T-cell (primary cell): ENCODE measurements around the gene OR4Q3. TPM values are rescaled to one million over a fixed set of nuclear protein-coding genes. Genes with fewer than 3 reads are reported as not detected.
"Not testable (repeated sequence)": the region's sequence is repeated elsewhere in the genome, so short reads cannot be mapped to it uniquely, and the experiment has no call there.

Experiments
- ATAC-seq, 4 experiments: fragments of 200-7000 bp in 3 of 4; fragments of 150-1000 bp in 1 of 4; cut with Tn5 transposase; replicated peaks in 1 of 4; 1 replicate in 3 of 4; 2 replicates in 1 of 4; pipeline ENCODE4 v1.10.0; 2021; ENCODE audit warnings: moderate library complexity in 3 of 4, mild to moderate bottlenecking in 2 of 4, moderate number of reproducible peaks in 1 of 4
- CTCF ChIA-PET, 2 donors: fragments of 300-600 bp; sonication (Branson Sonifier 250); formaldehyde crosslinking; loops; one replicate each; lab custom pipeline; 2022; ENCODE audit warnings: antibody characterized with exemption in 2 of 2; lab: Charles Lee
- POLR2A ChIA-PET, 2 donors: fragments of 300-600 bp; sonication (Branson Sonifier 250); formaldehyde crosslinking; loops; one replicate each; lab custom pipeline; 2022; ENCODE audit warnings: antibody characterized with exemption in 2 of 2; lab: Charles Lee
- DNase-seq, 35 experiments: peaks; one replicate each; pipeline versions ENCODE4 v3.0.0 to v3.0.0-alpha.2; 2013 to 2023
- H3K27ac ChIP-seq: one replicate; pipeline ENCODE4 v1.5.1; 2013; ENCODE audit warnings: low read length
- H3K27me3 ChIP-seq, 2 experiments: replicated peaks in 1 of 2; 1 replicate in 1 of 2; 2 replicates in 1 of 2; pipeline versions ENCODE4 v1.6.1 to v1.7.0; 2013; ENCODE audit warnings: low read length in 1 of 2, mixed read lengths in 1 of 2; ENCODE audit not compliant: control insufficient read depth in 2 of 2, insufficient read depth in 2 of 2; ENCODE audit errors: extremely low read depth in 1 of 2
- H3K36me3 ChIP-seq, 2 donors: 1 replicate in 1 of 2; 2 replicates in 1 of 2; pipeline versions ENCODE4 v1.6.1 to v1.7.0; 2013; ENCODE audit warnings: low read length in 1 of 2; ENCODE audit not compliant: control insufficient read depth in 2 of 2, insufficient read depth in 1 of 2; ENCODE audit errors: extremely low read depth in 1 of 2
- H3K4me1 ChIP-seq, 2 experiments: 1 replicate in 1 of 2; 2 replicates in 1 of 2; pipeline versions ENCODE4 v1.6.1 to v1.7.0; 2013; ENCODE audit warnings: low read length in 2 of 2, mixed read lengths in 1 of 2; ENCODE audit not compliant: insufficient read depth in 2 of 2, control insufficient read depth in 1 of 2; ENCODE audit errors: extremely low read depth in 1 of 2
- H3K4me3 ChIP-seq, 2 donors: 1 replicate in 1 of 2; 2 replicates in 1 of 2; pipeline versions ENCODE4 v1.5.1 to v1.7.0; 2013; ENCODE audit warnings: mild to moderate bottlenecking in 2 of 2, low read length in 1 of 2, moderate library complexity in 1 of 2; ENCODE audit not compliant: control insufficient read depth in 1 of 2; ENCODE audit errors: extremely low read depth in 1 of 2
- H3K9me3 ChIP-seq: 2 replicates; pipeline ENCODE4 v1.7.0; 2013
- H3K27ac Mint-ChIP-seq, 2 donors: one replicate each; pipeline ENCODE4 v1.8.0; 2020 to 2021; ENCODE audit warnings: mild to moderate bottlenecking in 2 of 2, mixed read lengths in 2 of 2
- H3K27me3 Mint-ChIP-seq, 2 donors: one replicate each; pipeline ENCODE4 v1.8.0; 2021 to 2022; ENCODE audit warnings: mixed read lengths in 2 of 2
- H3K36me3 Mint-ChIP-seq: one replicate; pipeline ENCODE4 v1.8.0; 2021; ENCODE audit warnings: mixed read lengths
- H3K4me1 Mint-ChIP-seq, 3 donors: one replicate each; pipeline ENCODE4 v1.8.0; 2020 to 2022; ENCODE audit warnings: mixed read lengths in 3 of 3, mild to moderate bottlenecking in 1 of 3
- H3K4me3 Mint-ChIP-seq, 3 donors: one replicate each; pipeline ENCODE4 v1.8.0; 2020 to 2022; ENCODE audit warnings: mild to moderate bottlenecking in 3 of 3, mixed read lengths in 3 of 3, moderate library complexity in 3 of 3
- H3K9me3 Mint-ChIP-seq, 3 donors: one replicate each; pipeline ENCODE4 v1.8.0; 2020 to 2022; ENCODE audit warnings: mixed read lengths in 3 of 3
- WGBS: methylation state at CpG from one replicate; pipeline ENCODE4 v1.1.5; 2013; ENCODE audit warnings: missing lambda C conversion rate; ENCODE audit not compliant: insufficient coverage; 5-methylcytosine and 5-hydroxymethylcytosine counted together
- total RNA-seq, 35 experiments: library from RNA in 6 of 35; stranded (reverse) in 6 of 35; fragments of 120-200 nt in 1 of 35; gene quantifications; one replicate each; pipeline versions ENCODE4 v1.2.1 to v1.2.4 and lab custom pipeline; 2013 to 2026

Gene OR4Q3
- total RNA-seq, 5 donors from 2014 or later (not counting 1 experiment from before 2014, with no cell fraction given), result not detected

DNA sequence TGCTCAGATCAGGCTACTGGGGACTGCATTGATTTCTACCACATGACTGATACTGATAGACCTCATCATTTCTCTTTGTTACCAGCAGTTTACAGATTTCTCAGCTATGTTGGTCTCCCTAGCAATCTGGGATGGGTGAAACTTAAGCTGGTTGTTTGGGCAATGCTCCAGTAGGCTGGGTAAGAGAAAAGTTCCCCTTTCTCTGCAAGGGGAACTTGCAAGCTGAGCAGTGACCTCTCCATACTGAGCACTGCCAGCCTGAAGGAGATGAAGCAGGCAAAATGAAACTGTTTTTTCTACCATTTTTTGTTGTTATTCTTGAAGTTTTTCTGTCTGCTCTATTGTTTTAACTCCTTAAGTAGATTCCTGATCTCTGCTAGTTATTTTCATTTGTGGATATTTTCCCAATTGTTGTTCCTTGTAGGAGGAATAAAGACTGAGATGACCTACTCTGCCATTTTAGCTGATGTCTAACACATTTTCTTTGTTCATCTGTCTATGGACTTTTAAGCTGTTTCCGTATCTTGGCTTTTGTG is 28.6 kb downstream of the OR4Q3 start:
- H3K27me3 Mint-ChIP-seq, result no peaks in the 10 kb centered on the region
- no peaks in the 10 kb centered on the region for H3K4me1 Mint-ChIP-seq
- Histone ChIP-seq H3K4me1 (no peaks in the 10 kb centered on the region), H3K36me3 (no peaks in the 10 kb centered on the region), H3K4me3 (no peak overlapping the region), H3K9me3 (peaks cover 4% of the 10 kb centered on the region), H3K27ac (no peak overlapping the region), H3K27me3 (no peaks in the 10 kb centered on the region)
- ChIA-PET CTCF (no interaction called here), POLR2A (no interaction called here)
- no peak for ATAC-seq
- H3K36me3 Mint-ChIP-seq, result no peaks in the 10 kb centered on the region
- H3K27ac Mint-ChIP-seq, result no peak overlapping the region
- WGBS, result no CpG with 5 or more reads among the region's 1 CpG
- DNase-seq, result no peak
- H3K4me3 Mint-ChIP-seq, result no peak overlapping the region
- peaks cover 8 to 20% (median 9%) of the 10 kb centered on the region in 3 donors for H3K9me3 Mint-ChIP-seq

- H3K27ac ChIP-seq, ATAC-seq, H3K4me1 Mint-ChIP-seq, H3K4me3 Mint-ChIP-seq, H3K36me3 ChIP-seq, H3K27ac Mint-ChIP-seq, H3K4me3 ChIP-seq, POLR2A ChIA-PET, DNase-seq, CTCF ChIA-PET, H3K4me1 ChIP-seq, H3K27me3 ChIP-seq, H3K9me3 ChIP-seq, H3K27me3 Mint-ChIP-seq, H3K36me3 Mint-ChIP-seq: not testable (repeated sequence)
- peaks cover 8 to 20% (median 9%) of the 10 kb centered on the region in 3 donors for H3K9me3 Mint-ChIP-seq
- no CpG with 5 or more reads among the region's 2 CpGs for WGBS
Measured at GRCh38 chr14:19772454-19772853, 29.1 kb downstream of the OR4Q3 start.

DNA sequence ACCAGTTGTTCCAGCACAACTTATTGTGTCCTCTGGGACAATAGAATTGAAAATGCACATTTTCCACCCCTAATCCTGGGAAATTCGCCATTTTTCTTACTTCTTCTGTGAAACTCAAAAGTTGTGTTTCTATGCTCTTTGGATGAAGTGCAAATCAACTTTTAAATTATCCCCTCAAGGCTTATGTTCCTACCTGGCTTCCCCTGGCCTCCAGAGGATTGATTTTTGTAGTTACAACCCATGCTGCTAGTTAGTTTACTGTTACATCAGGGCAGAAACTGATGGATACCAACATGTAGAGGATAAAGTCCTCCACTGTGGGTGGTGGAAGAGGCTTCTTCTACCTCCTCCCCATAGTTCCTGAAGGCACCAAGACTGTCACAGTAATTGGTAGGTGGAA is 29.8 kb downstream of the OR4Q3 start, which contains the start of gene OR4M1:
Gene OR4M1 (plus strand): TSS at position 301 of the 400 bp plus-strand sequence. CDS start 6,819 bp downstream, outside the sequence.
- peaks cover 8 to 20% (median 9%) of the 10 kb centered on the region in 3 donors for H3K9me3 Mint-ChIP-seq
- H3K27ac Mint-ChIP-seq, POLR2A ChIA-PET, H3K9me3 ChIP-seq, H3K4me3 ChIP-seq, ATAC-seq, H3K4me3 Mint-ChIP-seq, H3K4me1 Mint-ChIP-seq, H3K36me3 ChIP-seq, H3K27me3 Mint-ChIP-seq, H3K27me3 ChIP-seq, H3K36me3 Mint-ChIP-seq, H3K4me1 ChIP-seq, DNase-seq, H3K27ac ChIP-seq: not testable (repeated sequence)
- WGBS, result no CpG with 5 or more reads among the region's 1 CpG
- CTCF ChIA-PET, result interaction anchor here in 1 of 2 donors (0.6 kb wide), 1 partner anchor 13 kb away, joined by 3 read pairs; no protein-coding TSS in a partner anchor

DNA sequence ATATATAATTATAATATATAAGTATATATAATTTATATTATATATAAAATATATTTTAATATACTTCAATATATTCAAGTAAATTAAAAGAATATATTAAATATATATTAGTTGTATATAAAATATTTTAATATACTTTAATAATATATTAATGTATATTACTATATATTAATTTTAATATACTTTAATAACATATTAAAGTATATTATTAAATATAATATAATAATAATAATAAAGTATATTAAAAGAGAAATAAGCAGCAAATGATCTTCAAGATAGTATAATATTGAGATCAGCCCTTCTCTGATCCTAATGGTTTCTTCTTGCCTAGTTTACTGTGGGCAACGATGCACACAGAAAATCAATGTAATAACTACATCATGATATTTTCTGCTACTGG is 32.2 kb downstream of the OR4Q3 start:
- H3K27ac Mint-ChIP-seq, result no peak overlapping the region
- WGBS, result no CpG with 5 or more reads among the region's 1 CpG
- peaks cover 0 to 4% of the 10 kb centered on the region in 2 donors for H3K27me3 Mint-ChIP-seq
- no peak overlapping the region for H3K4me3 Mint-ChIP-seq
- ChIA-PET POLR2A (no interaction called here), CTCF (no interaction called here)
- Histone ChIP-seq H3K36me3 (no peaks in the 10 kb centered on the region), H3K4me3 (no peak overlapping the region), H3K9me3 (peaks cover 4% of the 10 kb centered on the region), H3K4me1 (no peaks in the 10 kb centered on the region), H3K27ac (no peak overlapping the region), H3K27me3 (no peaks in the 10 kb centered on the region)
- no peak for DNase-seq
- no peaks in the 10 kb centered on the region for H3K4me1 Mint-ChIP-seq
- no peak for ATAC-seq
- peaks cover 8 to 14% (median 11%) of the 10 kb centered on the region in 3 donors for H3K9me3 Mint-ChIP-seq
- no peaks in the 10 kb centered on the region for H3K36me3 Mint-ChIP-seq

DNA sequence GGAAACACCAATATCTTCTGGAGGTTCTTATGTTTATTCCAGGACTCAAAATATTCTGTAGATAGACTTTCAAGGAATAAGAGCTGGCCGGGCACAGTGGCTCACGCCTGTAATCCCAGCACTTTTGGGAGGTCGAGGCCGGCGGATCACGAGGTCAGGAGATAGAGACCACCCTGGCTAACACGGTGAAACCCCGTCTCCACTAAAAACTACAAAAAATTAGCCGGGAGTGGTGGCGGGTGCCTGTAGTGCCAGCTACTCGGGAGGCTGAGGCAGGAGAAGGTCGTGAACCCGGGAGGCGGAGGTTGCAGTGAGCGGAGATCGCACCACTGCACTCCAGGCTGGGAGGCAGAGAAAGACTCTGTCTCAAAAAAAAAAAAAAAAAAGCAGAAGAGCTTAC is 42.5 kb downstream of the OR4Q3 start:
- H3K4me1 Mint-ChIP-seq, POLR2A ChIA-PET, H3K4me1 ChIP-seq, H3K4me3 ChIP-seq, H3K4me3 Mint-ChIP-seq, H3K9me3 Mint-ChIP-seq, H3K36me3 Mint-ChIP-seq, H3K27me3 ChIP-seq, H3K36me3 ChIP-seq, DNase-seq, H3K27ac ChIP-seq, H3K27me3 Mint-ChIP-seq, CTCF ChIA-PET, H3K27ac Mint-ChIP-seq, H3K9me3 ChIP-seq, ATAC-seq: not testable (repeated sequence)
- 82% methylated on average over 16 of the region's 16 CpGs for WGBS

- 100% methylated on average over 2 of the region's 6 CpGs for WGBS
- not testable (repeated sequence) for H3K36me3 Mint-ChIP-seq
Measured at GRCh38 chr14:19787318-19787717, 43.9 kb downstream of the OR4Q3 start.

GRCh38 chr14:19788150-19788549 is 44.8 kb downstream of the OR4Q3 start:
- H3K27me3 ChIP-seq, H3K36me3 ChIP-seq, H3K4me1 ChIP-seq, DNase-seq, H3K27me3 Mint-ChIP-seq, ATAC-seq, H3K27ac Mint-ChIP-seq, H3K36me3 Mint-ChIP-seq, CTCF ChIA-PET, H3K9me3 ChIP-seq, H3K27ac ChIP-seq, H3K4me3 ChIP-seq, H3K4me3 Mint-ChIP-seq, H3K9me3 Mint-ChIP-seq, POLR2A ChIA-PET, H3K4me1 Mint-ChIP-seq: not testable (repeated sequence)
- WGBS, result 48% methylated on average over 4 of the region's 7 CpGs

More at GRCh38 chr14:19787318-19787717, 43.9 kb downstream of the OR4Q3 start:
- H3K9me3 Mint-ChIP-seq, H3K27me3 ChIP-seq, H3K27ac ChIP-seq, ATAC-seq, H3K9me3 ChIP-seq, H3K4me3 Mint-ChIP-seq, H3K4me1 ChIP-seq, POLR2A ChIA-PET, DNase-seq, CTCF ChIA-PET, H3K36me3 ChIP-seq, H3K4me1 Mint-ChIP-seq, H3K4me3 ChIP-seq, H3K27me3 Mint-ChIP-seq, H3K27ac Mint-ChIP-seq: not testable (repeated sequence)
